Measurements from ENCODE around the gene CDKN2C.
"Not testable (repeated sequence)": the region's sequence is repeated elsewhere in the genome, so short reads cannot be mapped to it uniquely, and the experiment has no call there.

Gene CDKN2C

GRCh38 chr1:50930965-50931737 is 38.9 kb upstream of the CDKN2C start:
- no peak for DNase-seq (ENCODE audit: low read depth)
- TF ChIP-seq CTCF (IDR thresholded peaks at IDR 0.05; ENCODE audit: control insufficient read depth, insufficient read depth, low read depth, low read length, missing control alignments), result no peak
- no peak overlapping the region for H3K4me3 ChIP-seq (ENCODE audit: control insufficient read depth, low read depth, low read length)

- H3K4me3 ChIP-seq (ENCODE audit: control insufficient read depth, low read depth, low read length); DNase-seq (ENCODE audit: low read depth): not testable (repeated sequence)
These were observed 38.0 kb upstream of the CDKN2C start for GRCh38 chr1:50932043-50932442.

GRCh38 chr1:50933770-50934169 is 36.3 kb upstream of the CDKN2C start:
- DNase-seq (ENCODE audit: low read depth); H3K4me3 ChIP-seq (ENCODE audit: control insufficient read depth, low read depth, low read length): not testable (repeated sequence)

- TF ChIP-seq CTCF (IDR thresholded peaks at IDR 0.05; ENCODE audit: control insufficient read depth, insufficient read depth, low read depth, low read length, missing control alignments), result no peak
- no peak for DNase-seq (ENCODE audit: low read depth)
- no peak overlapping the region for H3K4me3 ChIP-seq (ENCODE audit: control insufficient read depth, low read depth, low read length)
These were observed 35.2 kb upstream of the CDKN2C start for GRCh38 chr1:50934838-50935237.

GRCh38 chr1:50935276-50935675 is 34.8 kb upstream of the CDKN2C start:
- H3K4me3 ChIP-seq (ENCODE audit: control insufficient read depth, low read depth, low read length); DNase-seq (ENCODE audit: low read depth): not testable (repeated sequence)

GRCh38 chr1:50936321-50936720 is 33.7 kb upstream of the CDKN2C start:
- DNase-seq (ENCODE audit: low read depth), result no peak
- H3K4me3 ChIP-seq (ENCODE audit: control insufficient read depth, low read depth, low read length), result no peak overlapping the region
- no peak for TF ChIP-seq CTCF (IDR thresholded peaks at IDR 0.05; ENCODE audit: control insufficient read depth, insufficient read depth, low read depth, low read length, missing control alignments)

GRCh38 chr1:50940291-50940690 is 29.8 kb upstream of the CDKN2C start:
- H3K4me3 ChIP-seq (ENCODE audit: control insufficient read depth, low read depth, low read length), result no peak overlapping the region
- no peak for TF ChIP-seq CTCF (IDR thresholded peaks at IDR 0.05; ENCODE audit: control insufficient read depth, insufficient read depth, low read depth, low read length, missing control alignments)
- no peak for DNase-seq (ENCODE audit: low read depth)

GRCh38 chr1:50942334-50942733 is 27.7 kb upstream of the CDKN2C start:
- TF ChIP-seq CTCF (IDR thresholded peaks at IDR 0.05; ENCODE audit: control insufficient read depth, insufficient read depth, low read depth, low read length, missing control alignments), result no peak
- no peak overlapping the region for H3K4me3 ChIP-seq (ENCODE audit: control insufficient read depth, low read depth, low read length)
- DNase-seq (ENCODE audit: low read depth), result no peak

Data from AG09309 (cell line).